Measurements from ENCODE around the gene ZGPAT.
A peak's percentile ranks its signal among the peaks of the same experiment; 100 is the strongest.

The ZGPAT gene

DNA sequence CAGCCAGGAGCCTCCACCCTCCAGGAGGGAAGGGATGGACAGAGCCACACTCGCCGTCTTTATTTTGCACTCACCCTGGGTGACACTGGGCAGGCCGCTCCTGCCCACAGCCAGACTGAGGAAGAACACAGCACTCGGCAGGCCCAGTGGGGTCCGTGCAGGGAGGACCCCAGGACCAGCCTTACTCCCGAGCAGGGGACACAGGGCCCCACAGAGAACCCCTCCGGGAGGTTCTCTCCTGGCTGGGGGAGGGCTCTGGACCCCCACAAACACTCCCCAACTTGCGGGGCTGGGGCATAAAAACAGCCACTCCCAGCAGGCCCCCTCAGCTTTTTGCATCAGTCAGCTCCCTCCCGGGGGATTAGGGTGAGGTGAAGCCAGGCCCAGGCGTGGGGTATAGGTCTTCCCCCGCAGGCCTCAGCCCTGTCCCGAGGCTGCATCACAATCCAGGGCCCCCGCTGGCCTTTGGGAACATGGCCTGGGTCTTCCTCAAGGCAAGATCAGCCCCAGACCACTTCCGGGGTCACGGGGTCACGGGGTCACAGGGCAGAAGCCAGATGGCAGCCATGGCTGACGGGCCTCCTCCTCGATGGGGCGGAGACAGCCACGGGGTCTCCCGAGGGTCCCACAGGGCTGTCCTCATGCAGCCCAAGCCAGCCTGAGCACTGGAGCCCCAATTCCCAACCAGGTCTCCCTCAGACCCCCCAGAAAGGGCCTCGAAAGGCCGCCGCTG, 8.2 kb upstream of the ZGPAT start:
- Histone ChIP-seq H3K9me3 (ENCODE audit: control insufficient read depth, insufficient read depth, low read length) (no peaks in the 10 kb centered on the region), H3K9ac (ENCODE audit: low read depth, low read length) (no peak overlapping the region), H3K27ac (ENCODE audit: low read depth, low read length) (peak overlapping the region; percentile 86), H3K4me1 (ENCODE audit: control insufficient read depth, insufficient read depth, low read length) (peaks cover 4% of the 10 kb centered on the region; the same call in 1 of the 2 replicates), H3K36me3 (ENCODE audit: control insufficient read depth, insufficient read depth, low read length) (peaks cover 8% of the 10 kb centered on the region), H3K4me3 (ENCODE audit: low read depth, low read length) (no peak overlapping the region), H3K27me3 (ENCODE audit: control insufficient read depth, insufficient read depth, low read length) (no peaks in the 10 kb centered on the region)

- Histone ChIP-seq H3K27ac (ENCODE audit: low read depth, low read length) (peak overlapping the region; percentile 86), H3K9ac (ENCODE audit: low read depth, low read length) (no peak overlapping the region), H3K36me3 (ENCODE audit: control insufficient read depth, insufficient read depth, low read length) (peaks cover 15% of the 10 kb centered on the region)
Observed at GRCh38 chr20:63700199-63701050, 7.4 kb upstream of the ZGPAT start.

DNA sequence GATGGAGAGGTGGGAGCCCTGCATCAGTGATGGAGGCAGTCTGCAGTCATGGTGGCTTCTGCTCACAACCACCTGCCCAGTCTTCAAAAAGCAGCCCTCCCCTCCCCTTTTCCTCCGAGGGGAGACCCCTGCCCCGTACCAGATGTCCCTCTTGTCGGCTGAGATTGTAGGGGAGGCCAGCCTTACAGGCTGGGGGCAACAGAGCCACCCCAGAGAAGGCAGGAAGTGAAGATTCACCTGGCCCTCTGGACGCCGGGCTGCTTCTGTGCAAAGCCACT, 6.8 kb upstream of the ZGPAT start:
- Histone ChIP-seq H3K9ac (ENCODE audit: low read depth, low read length) (no peak overlapping the region), H3K4me1 (ENCODE audit: control insufficient read depth, insufficient read depth, low read length) (peaks cover 4% of the 10 kb centered on the region; the same call in 1 of the 2 replicates), H3K27me3 (ENCODE audit: control insufficient read depth, insufficient read depth, low read length) (no peaks in the 10 kb centered on the region), H3K4me3 (ENCODE audit: low read depth, low read length) (no peak overlapping the region), H3K36me3 (ENCODE audit: control insufficient read depth, insufficient read depth, low read length) (peaks cover 21% of the 10 kb centered on the region), H3K27ac (ENCODE audit: low read depth, low read length) (no peak overlapping the region), H3K9me3 (ENCODE audit: control insufficient read depth, insufficient read depth, low read length) (no peaks in the 10 kb centered on the region)

More at GRCh38 chr20:63700199-63701050, 7.4 kb upstream of the ZGPAT start:
- Histone ChIP-seq H3K4me1 (ENCODE audit: control insufficient read depth, insufficient read depth, low read length) (peaks cover 4% of the 10 kb centered on the region; the same call in 1 of the 2 replicates), H3K9me3 (ENCODE audit: control insufficient read depth, insufficient read depth, low read length) (no peaks in the 10 kb centered on the region), H3K4me3 (ENCODE audit: low read depth, low read length) (no peak overlapping the region), H3K27me3 (ENCODE audit: control insufficient read depth, insufficient read depth, low read length) (no peaks in the 10 kb centered on the region)

GRCh38 chr20:63701329-63702035, 6.4 kb upstream of the ZGPAT start:
- Histone ChIP-seq H3K27ac (ENCODE audit: low read depth, low read length) (no peak overlapping the region), H3K4me1 (ENCODE audit: control insufficient read depth, insufficient read depth, low read length) (peaks cover 4% of the 10 kb centered on the region; the same call in 1 of the 2 replicates), H3K36me3 (ENCODE audit: control insufficient read depth, insufficient read depth, low read length) (peaks cover 26% of the 10 kb centered on the region), H3K27me3 (ENCODE audit: control insufficient read depth, insufficient read depth, low read length) (no peaks in the 10 kb centered on the region), H3K4me3 (ENCODE audit: low read depth, low read length) (no peak overlapping the region), H3K9ac (ENCODE audit: low read depth, low read length) (no peak overlapping the region), H3K9me3 (ENCODE audit: control insufficient read depth, insufficient read depth, low read length) (no peaks in the 10 kb centered on the region)

DNA sequence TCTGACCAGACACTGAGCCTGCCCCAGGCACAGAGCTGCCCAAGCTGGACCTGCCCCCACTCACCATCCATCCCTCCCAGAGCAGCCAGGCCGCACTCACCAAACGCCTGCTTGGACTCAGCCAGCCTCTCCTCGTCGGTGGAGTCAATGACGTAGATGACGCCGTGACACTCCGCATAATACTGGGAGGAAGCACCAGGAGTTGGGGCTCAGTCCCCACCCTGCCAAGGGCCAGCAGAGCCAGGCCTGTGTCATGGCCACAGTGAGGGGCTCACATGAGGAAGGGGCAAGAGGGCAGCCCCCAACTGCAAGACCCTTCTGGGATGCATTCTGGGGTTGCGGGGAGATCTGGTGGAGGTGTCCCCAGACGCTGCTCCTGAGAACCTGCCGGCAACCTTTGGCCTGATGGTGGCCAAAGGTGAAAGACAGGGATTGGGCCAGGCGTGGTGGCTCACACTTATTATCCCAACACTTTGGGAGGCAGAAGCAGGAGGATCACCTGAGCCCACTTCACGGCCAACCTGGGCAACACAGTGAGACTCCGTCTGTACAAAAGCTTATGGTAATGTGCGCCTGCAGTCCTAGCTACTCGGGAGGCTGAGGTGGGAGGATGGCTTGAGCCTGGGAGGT, 5.7 kb upstream of the ZGPAT start:
- Histone ChIP-seq H3K36me3 (ENCODE audit: control insufficient read depth, insufficient read depth, low read length) (peaks cover 28% of the 10 kb centered on the region), H3K27ac (ENCODE audit: low read depth, low read length) (no peak overlapping the region), H3K4me3 (ENCODE audit: low read depth, low read length) (no peak overlapping the region), H3K4me1 (ENCODE audit: control insufficient read depth, insufficient read depth, low read length) (peaks cover 2% of the 10 kb centered on the region; the same call in 1 of the 2 replicates), H3K9ac (ENCODE audit: low read depth, low read length) (no peak overlapping the region), H3K27me3 (ENCODE audit: control insufficient read depth, insufficient read depth, low read length) (no peaks in the 10 kb centered on the region), H3K9me3 (ENCODE audit: control insufficient read depth, insufficient read depth, low read length) (no peaks in the 10 kb centered on the region)

DNA sequence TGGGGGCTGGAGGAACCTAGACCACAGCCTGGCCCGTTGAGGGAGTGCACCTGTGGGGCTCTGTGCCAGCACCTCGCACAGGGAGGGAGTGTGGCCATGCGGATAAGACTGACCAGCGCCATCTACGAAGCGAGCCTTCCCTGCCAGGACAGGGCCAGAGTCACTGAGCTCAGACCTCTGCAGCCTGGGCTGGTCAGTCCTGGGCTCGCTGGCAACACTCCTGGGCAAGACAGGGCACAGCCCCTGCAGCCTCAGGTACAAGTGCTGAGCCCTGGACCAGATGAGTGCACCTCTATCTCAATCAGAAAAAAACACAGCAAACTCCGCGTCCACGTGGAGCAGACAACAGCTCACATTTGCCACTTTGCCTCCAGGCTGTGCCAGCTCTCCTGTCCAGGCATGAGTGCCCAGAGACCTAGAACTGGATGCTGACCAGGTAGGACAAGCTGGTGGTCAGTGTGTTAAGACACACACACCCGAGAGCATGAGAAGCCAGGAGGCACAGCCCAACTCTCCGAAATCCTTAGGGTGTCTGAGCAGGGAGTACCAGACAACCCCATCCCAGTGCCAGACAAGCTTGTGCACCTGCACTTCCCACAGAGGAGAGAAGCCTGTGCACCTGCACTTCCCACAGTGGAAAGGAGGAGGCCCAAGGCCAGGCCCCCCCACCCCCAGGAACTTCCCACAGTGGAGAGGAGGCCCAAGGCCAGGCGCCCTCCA, 4.9 kb upstream of the ZGPAT start:
- peaks cover 28% of the 10 kb centered on the region for H3K36me3 ChIP-seq (ENCODE audit: control insufficient read depth, insufficient read depth, low read length)

GRCh38 chr20:63703471-63703975, 4.3 kb upstream of the ZGPAT start:
- H3K4me3 ChIP-seq (ENCODE audit: low read depth, low read length), result no peak overlapping the region
- H3K4me1 ChIP-seq (ENCODE audit: control insufficient read depth, insufficient read depth, low read length), result no peaks in the 10 kb centered on the region
- H3K36me3 ChIP-seq (ENCODE audit: control insufficient read depth, insufficient read depth, low read length), result peaks cover 28% of the 10 kb centered on the region
- H3K27me3 ChIP-seq (ENCODE audit: control insufficient read depth, insufficient read depth, low read length), result no peaks in the 10 kb centered on the region
- no peak overlapping the region for H3K27ac ChIP-seq (ENCODE audit: low read depth, low read length)
- H3K9ac ChIP-seq (ENCODE audit: low read depth, low read length), result no peak overlapping the region
- no peaks in the 10 kb centered on the region for H3K9me3 ChIP-seq (ENCODE audit: control insufficient read depth, insufficient read depth, low read length)

More for the DNA sequence above, 4.9 kb upstream of the ZGPAT start:
- no peak overlapping the region for H3K4me3 ChIP-seq (ENCODE audit: low read depth, low read length)
- H3K9ac ChIP-seq (ENCODE audit: low read depth, low read length), result no peak overlapping the region
- no peak overlapping the region for H3K27ac ChIP-seq (ENCODE audit: low read depth, low read length)
- H3K4me1 ChIP-seq (ENCODE audit: control insufficient read depth, insufficient read depth, low read length), result no peaks in the 10 kb centered on the region
- no peaks in the 10 kb centered on the region for H3K9me3 ChIP-seq (ENCODE audit: control insufficient read depth, insufficient read depth, low read length)
- no peaks in the 10 kb centered on the region for H3K27me3 ChIP-seq (ENCODE audit: control insufficient read depth, insufficient read depth, low read length)

GRCh38 chr20:63703976-63704748, 3.7 kb upstream of the ZGPAT start:
- Histone ChIP-seq H3K27ac (ENCODE audit: low read depth, low read length) (no peak overlapping the region), H3K27me3 (ENCODE audit: control insufficient read depth, insufficient read depth, low read length) (no peaks in the 10 kb centered on the region), H3K4me1 (ENCODE audit: control insufficient read depth, insufficient read depth, low read length) (no peaks in the 10 kb centered on the region), H3K4me3 (ENCODE audit: low read depth, low read length) (no peak overlapping the region), H3K9me3 (ENCODE audit: control insufficient read depth, insufficient read depth, low read length) (no peaks in the 10 kb centered on the region), H3K9ac (ENCODE audit: low read depth, low read length) (no peak overlapping the region), H3K36me3 (ENCODE audit: control insufficient read depth, insufficient read depth, low read length) (peaks cover 33% of the 10 kb centered on the region)

GRCh38 chr20:63704749-63705117, 3.1 kb upstream of the ZGPAT start:
- H3K9ac ChIP-seq (ENCODE audit: low read depth, low read length), result no peak overlapping the region
- H3K27me3 ChIP-seq (ENCODE audit: control insufficient read depth, insufficient read depth, low read length), result no peaks in the 10 kb centered on the region
- H3K4me3 ChIP-seq (ENCODE audit: low read depth, low read length), result no peak overlapping the region
- peaks cover 35% of the 10 kb centered on the region for H3K36me3 ChIP-seq (ENCODE audit: control insufficient read depth, insufficient read depth, low read length)
- no peaks in the 10 kb centered on the region for H3K4me1 ChIP-seq (ENCODE audit: control insufficient read depth, insufficient read depth, low read length)
- no peaks in the 10 kb centered on the region for H3K9me3 ChIP-seq (ENCODE audit: control insufficient read depth, insufficient read depth, low read length)
- no peak overlapping the region for H3K27ac ChIP-seq (ENCODE audit: low read depth, low read length)

All from HUES48 (cell line).